T follicular helper cell (primary cell): Measurements from ENCODE around the gene TM7SF2.
"Not testable (repeated sequence)": the region's sequence is repeated elsewhere in the genome, so short reads cannot be mapped to it uniquely, and the experiment has no call there.

Experiments used
- DNase-seq: peaks from one replicate; pipeline ENCODE4 v3.0.0-alpha.2; 2020; ENCODE audit warnings: low read depth

The TM7SF2 gene

DNA sequence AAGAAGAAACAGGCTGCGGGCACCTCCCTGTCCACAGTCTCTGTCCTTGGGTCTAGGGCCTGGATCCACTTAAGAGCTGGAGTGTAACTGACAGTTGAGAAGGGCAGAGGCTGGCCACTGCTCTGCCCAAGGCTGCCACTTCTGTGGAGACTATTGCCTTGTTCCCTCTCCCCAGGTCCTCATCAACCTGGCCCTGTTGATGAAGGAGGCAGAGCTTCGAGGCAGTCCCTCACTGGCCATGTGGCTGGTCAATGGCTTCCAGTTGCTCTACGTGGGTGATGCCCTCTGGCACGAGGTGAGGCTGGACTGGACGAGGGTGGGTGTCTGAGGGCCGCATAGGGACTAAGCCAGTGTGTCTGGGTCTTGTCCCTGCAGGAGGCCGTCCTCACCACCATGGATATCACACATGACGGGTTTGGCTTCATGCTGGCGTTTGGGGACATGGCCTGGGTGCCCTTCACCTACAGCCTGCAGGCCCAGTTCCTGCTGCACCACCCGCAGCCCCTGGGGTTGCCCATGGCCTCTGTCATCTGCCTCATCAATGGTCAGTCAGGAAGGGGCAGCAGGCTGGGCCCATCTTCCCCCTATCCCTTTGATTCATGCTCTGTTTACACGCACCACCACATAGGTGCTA lies 3.0 kb downstream of the TM7SF2 start:
- DNase-seq, result no peak

GRCh38 chr11:65115361-65116082 lies 3.9 kb downstream of the TM7SF2 start:
- no peak for DNase-seq

DNA sequence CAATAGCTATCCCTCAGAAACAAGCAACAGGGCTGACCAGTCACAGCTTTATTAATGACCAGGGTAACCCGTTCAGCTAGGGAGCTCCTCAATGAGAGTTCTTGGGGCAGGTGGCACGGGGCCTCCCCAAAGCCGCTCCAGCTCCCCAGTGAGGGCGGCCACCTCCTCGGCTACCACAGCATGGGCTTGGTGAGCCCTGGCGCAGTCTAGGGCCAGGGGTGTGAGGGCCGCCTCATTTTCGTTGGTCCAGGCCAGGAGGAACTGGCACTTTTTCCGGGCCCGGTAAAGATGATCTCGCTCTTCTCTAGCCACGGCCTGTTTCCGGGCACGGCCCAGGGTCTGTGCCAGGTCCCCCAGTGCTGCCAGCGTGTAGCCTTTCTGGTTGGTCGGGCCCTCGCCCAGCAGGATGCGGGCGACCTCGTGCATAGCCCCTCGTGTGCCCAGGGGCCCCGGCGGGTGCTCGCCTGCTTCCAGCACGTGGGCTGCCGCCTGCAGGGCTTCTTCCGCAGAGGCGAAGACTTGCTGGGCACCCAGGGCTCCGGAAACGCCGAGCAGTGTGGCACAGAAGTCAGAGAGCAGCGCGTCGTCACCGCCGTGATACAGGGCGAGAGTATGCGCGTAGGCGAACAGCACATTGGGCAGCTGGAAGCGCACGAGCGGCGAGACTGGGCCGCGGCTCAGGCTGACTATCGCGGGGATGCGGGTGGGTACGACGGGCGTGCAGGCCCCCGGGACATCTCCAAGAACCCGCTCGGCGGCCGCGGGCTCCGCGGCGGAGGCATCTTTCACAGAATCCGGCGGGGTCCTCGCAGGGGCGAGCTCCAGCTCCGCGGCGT lies 4.9 kb downstream of the TM7SF2 start:
- DNase-seq, result peak; percentile 45

- peak; percentile 100 for DNase-seq
Measured at GRCh38 chr11:65117206-65118096, 5.8 kb downstream of the TM7SF2 start, which contains the start of gene ZNHIT2. Gene ZNHIT2 (minus strand): TSS chr11:65117701. CDS start chr11:65117653, 48 bp downstream.

DNA sequence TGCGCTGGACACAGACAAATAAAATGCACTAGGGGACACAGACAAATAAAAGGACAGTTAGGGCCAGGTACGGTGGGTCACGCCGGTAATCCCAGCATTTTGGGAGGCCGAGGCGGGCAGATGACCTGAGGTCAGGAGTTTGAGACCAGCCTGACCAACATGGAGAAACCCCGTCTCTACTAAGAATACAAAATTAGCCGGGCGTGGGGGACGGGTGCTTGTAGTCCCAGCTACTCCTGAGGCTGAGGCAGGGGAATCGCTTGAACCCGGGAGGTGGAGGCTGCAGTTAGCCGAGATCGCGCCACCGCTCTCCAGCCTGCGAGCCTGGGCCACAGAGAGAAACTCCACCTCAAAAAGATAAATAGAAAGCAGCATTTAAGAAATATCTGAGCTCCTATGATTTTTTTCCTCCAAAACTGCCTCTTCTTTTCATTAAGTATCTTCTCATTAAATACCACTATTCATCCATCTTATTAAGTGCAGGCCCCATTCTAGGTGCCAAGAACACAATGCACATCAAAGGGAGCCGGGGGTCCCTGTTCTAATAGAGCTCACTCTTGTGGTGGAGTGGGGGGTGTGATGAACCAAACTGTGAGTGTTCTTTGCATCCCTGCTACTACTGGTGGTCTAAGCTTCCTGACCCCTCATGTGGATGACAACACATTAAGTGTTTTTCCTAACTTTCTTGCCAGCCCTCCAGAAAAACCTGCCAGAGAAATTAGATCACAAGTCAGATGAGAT lies 6.6 kb downstream of the TM7SF2 start:
- no peak for DNase-seq

GRCh38 chr11:65118891-65119669 lies 7.4 kb downstream of the TM7SF2 start:
- DNase-seq, result not testable (repeated sequence)

GRCh38 chr11:65119670-65119995 lies 8.0 kb downstream of the TM7SF2 start:
- DNase-seq, result no peak

GRCh38 chr11:65120831-65121230 lies 9.2 kb downstream of the TM7SF2 start:
- no peak for DNase-seq

DNA sequence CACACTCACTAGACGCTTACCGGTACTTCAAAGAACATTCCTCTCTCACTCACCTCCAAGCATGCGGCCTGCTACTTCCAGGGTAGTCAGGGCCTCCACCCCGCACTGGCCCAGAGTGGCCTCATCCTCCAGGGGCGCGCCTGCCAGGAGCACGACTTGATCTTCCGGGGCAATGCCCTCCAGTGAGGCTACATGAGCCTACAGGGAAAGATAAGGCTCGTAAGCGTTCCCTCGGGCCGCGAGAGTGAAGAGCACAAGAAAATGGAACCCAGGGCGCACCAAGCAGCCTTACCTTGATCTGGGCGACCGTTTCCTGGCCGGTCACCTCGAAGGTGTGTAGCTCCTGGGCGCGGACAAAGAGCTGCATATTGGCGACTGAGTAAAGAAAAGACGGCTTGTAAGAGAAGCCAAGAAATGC lies 9.8 kb downstream of the TM7SF2 start:
- no peak for DNase-seq

- DNase-seq, result peak; percentile 99
Measured at GRCh38 chr11:65121865-65122696, 10.4 kb downstream of the TM7SF2 start, which contains the start of the genes FAU and MRPL49. Gene FAU (minus strand): TSS chr11:65122134. CDS start chr11:65121813, 321 bp downstream. Gene MRPL49 (plus strand): TSS chr11:65122321. CDS start chr11:65122347, 26 bp downstream.

DNA sequence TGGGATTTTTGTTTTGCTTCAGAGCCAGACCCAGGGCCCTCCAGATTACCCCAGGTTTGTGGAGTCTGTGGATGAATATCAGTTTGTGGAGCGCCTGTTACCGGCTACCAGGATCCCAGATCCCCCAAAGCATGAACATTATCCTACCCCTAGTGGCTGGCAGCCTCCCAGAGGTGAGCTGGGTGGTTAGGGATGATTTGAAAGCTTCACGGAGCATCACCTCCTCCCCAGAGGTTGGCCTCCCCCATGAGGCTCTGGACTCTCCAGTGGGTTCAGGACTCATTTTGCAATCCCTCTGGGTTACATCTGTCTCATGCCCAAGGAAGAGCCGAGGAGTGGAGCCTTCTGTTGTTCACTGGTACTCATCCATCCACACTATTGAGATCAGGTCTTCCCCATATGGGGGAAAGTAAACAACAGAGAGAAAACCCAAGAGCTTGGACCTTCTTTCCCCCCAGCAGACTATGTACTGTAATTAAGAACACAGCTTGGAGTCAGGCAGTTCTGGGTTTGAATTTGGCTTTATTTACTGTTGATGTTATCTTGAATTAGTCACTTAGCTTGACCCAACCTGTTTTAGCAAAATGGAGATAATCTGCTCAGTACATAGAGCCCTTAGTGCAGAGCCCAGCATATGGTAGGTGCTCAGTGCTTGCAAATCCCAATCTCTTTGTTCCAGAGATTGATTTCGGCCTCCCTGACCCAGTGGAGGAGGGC lies 13.0 kb downstream of the TM7SF2 start:
- DNase-seq, result no peak

DNA sequence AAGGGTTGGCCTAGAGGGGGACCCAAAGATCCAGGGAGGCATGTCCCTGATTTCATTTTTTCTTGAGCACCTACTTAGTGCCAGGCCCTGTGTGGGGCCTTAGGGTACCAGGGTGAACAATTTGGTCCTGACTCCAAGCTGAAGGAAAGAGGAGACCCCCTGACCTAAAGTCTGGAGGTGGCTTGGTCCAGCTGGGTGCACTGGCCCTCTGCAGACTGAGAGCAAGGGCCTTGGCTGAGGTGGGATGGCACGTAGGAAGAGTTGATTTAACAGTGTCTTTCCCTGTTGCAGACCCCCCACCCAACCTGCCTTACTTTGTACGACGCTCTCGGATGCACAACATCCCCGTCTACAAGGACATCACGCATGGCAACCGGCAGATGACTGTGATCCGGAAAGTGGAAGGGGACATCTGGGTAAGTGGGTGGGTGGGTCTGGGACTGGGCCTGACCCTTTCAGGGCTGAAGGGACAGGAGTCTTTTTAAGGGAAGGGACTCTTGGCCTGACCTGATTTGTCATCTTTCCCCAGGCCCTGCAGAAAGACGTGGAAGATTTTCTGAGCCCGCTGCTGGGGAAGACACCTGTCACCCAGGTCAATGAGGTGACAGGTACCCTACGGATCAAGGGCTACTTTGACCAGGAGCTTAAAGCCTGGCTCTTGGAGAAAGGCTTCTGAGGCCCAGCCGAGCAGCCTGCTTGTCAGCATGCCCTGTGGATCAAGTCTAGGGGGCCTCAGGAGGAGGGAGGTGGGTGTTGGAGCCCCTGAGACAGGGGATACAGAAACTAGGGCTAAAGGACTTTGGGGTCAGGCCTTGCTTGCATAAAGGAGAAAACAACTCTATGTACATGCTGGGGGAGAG lies 13.8 kb downstream of the TM7SF2 start:
- DNase-seq, result no peak

DNA sequence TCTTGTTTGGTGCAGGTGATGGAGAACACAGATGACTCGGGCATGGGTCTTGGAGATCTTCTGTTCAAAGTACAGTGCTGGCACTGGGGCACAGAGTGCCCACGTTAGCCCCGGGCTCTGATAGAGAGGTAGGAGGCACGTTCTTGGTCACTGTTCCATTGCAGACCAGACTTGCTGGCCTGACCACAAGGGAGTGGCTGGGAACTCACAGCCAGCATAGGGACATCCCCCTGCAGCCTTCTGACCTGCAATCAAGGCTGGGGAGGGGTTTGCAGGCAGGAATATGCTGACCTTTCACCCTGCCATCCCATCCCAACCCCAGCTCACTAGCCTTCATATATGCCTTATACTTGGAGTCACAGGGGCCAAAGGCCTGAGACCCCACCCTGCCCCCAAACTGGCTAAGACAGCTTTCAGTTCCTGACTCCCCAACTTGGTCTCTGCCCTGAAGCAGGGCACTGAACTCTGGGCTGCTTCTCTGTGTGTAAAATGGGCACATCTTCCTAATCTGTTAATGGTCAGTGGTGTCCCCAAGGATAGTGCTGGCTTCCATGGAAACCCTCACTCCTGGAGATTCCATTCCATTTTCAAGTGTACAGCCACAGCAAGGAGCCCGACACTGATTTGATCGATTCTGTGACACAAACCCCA lies 15.1 kb downstream of the TM7SF2 start:
- no peak for DNase-seq

GRCh38 chr11:65127473-65128181 lies 16.0 kb downstream of the TM7SF2 start:
- no peak for DNase-seq

GRCh38 chr11:65128182-65129145 lies 16.8 kb downstream of the TM7SF2 start:
- no peak for DNase-seq
